ENCODE results near the gene FUBP3. TPM values are rescaled to one million over a fixed set of nuclear protein-coding genes. Genes with fewer than 3 reads are reported as not detected.

FUBP3 gene
- total RNA-seq, 1 donor from 2014 or later = 87.2 TPM

- no peak overlapping the region for H3K4me3 Mint-ChIP-seq
- peaks cover 20% of the 10 kb centered on the region for H3K4me1 ChIP-seq
- no peak overlapping the region for H3K9ac ChIP-seq
- no peaks in the 10 kb centered on the region for H3K9me3 ChIP-seq (ENCODE audit: low read depth)
- no peak for DNase-seq (ENCODE audit: low spot score)
- H3K36me3 Mint-ChIP-seq = no peaks in the 10 kb centered on the region
- no peaks in the 10 kb centered on the region for H3K36me3 ChIP-seq
- no peaks in the 10 kb centered on the region for H3K9me3 Mint-ChIP-seq
- H3K27me3 Mint-ChIP-seq (ENCODE audit: insufficient read depth, low read depth) = peaks cover 22% of the 10 kb centered on the region
- H3K79me2 ChIP-seq (ENCODE audit: low read depth) = no peaks in the 10 kb centered on the region
- peaks cover 31% of the 10 kb centered on the region for H3K4me1 Mint-ChIP-seq
- H3K4me3 ChIP-seq = no peak overlapping the region
- H3K27me3 ChIP-seq = peaks cover 5% of the 10 kb centered on the region
- no peak overlapping the region for H3K4me2 ChIP-seq
- TF ChIP-seq EZH2 (IDR thresholded peaks at IDR 0.05) (no peak), EZH2phosphoT487 (IDR thresholded peaks at IDR 0.05) (no peak), CTCF (IDR thresholded peaks at IDR 0.05) (no peak)
- H4K20me1 ChIP-seq (ENCODE audit: low read depth) = no peaks in the 10 kb centered on the region
- H2AFZ ChIP-seq (replicated peaks) = no peak overlapping the region
- no peaks in the 10 kb centered on the region for H3F3A ChIP-seq (ENCODE audit: low read depth)
- H3K27ac Mint-ChIP-seq = peak overlapping the region; percentile 46
- no peak overlapping the region for H3K27ac ChIP-seq
Observed at GRCh38 chr9:130532426-130533080, 46.8 kb upstream of the FUBP3 start.

- Mint-ChIP-seq H3K4me1 (peaks cover 30% of the 10 kb centered on the region), H3K9me3 (no peaks in the 10 kb centered on the region), H3K27me3 (ENCODE audit: insufficient read depth, low read depth) (peaks cover 33% of the 10 kb centered on the region), H3K27ac (peak overlapping the region; percentile 95), H3K36me3 (no peaks in the 10 kb centered on the region), H3K4me3 (peak overlapping the region; percentile 71)
- Histone ChIP-seq H3K4me1 (peaks cover 20% of the 10 kb centered on the region), H3K4me3 (no peak overlapping the region), H4K20me1 (ENCODE audit: low read depth) (no peaks in the 10 kb centered on the region), H3F3A (ENCODE audit: low read depth) (no peaks in the 10 kb centered on the region), H3K36me3 (no peaks in the 10 kb centered on the region), H3K27me3 (peaks cover 5% of the 10 kb centered on the region), H3K4me2 (peak overlapping the region; percentile 50), H3K9me3 (ENCODE audit: low read depth) (no peaks in the 10 kb centered on the region), H3K79me2 (ENCODE audit: low read depth) (no peaks in the 10 kb centered on the region), H2AFZ (replicated peaks) (peak overlapping the region; percentile 99), H3K27ac (no peak overlapping the region), H3K9ac (no peak overlapping the region)
- TF ChIP-seq EZH2phosphoT487 (IDR thresholded peaks at IDR 0.05) (no peak), CTCF (IDR thresholded peaks at IDR 0.05) (no peak), EZH2 (IDR thresholded peaks at IDR 0.05) (no peak)
- DNase-seq (ENCODE audit: low spot score) = peak; percentile 51
Observed at GRCh38 chr9:130535818-130536521, 43.4 kb upstream of the FUBP3 start.

GRCh38 chr9:130536701-130537107 lies 42.7 kb upstream of the FUBP3 start:
- Mint-ChIP-seq H3K9me3 (no peaks in the 10 kb centered on the region), H3K4me1 (peaks cover 30% of the 10 kb centered on the region), H3K27me3 (ENCODE audit: insufficient read depth, low read depth) (peaks cover 31% of the 10 kb centered on the region), H3K4me3 (no peak overlapping the region), H3K36me3 (no peaks in the 10 kb centered on the region), H3K27ac (no peak overlapping the region)
- H3K4me1 ChIP-seq = peaks cover 20% of the 10 kb centered on the region
- H3K27ac ChIP-seq = no peak overlapping the region
- no peaks in the 10 kb centered on the region for H3K9me3 ChIP-seq (ENCODE audit: low read depth)
- no peaks in the 10 kb centered on the region for H3K36me3 ChIP-seq
- no peak overlapping the region for H3K4me2 ChIP-seq
- H4K20me1 ChIP-seq (ENCODE audit: low read depth) = no peaks in the 10 kb centered on the region
- H3K79me2 ChIP-seq (ENCODE audit: low read depth) = no peaks in the 10 kb centered on the region
- DNase-seq (ENCODE audit: low spot score) = no peak
- H3F3A ChIP-seq (ENCODE audit: low read depth) = no peaks in the 10 kb centered on the region
- peak overlapping the region; percentile 99 for H2AFZ ChIP-seq (replicated peaks)
- no peak overlapping the region for H3K9ac ChIP-seq
- H3K27me3 ChIP-seq = peaks cover 5% of the 10 kb centered on the region
- TF ChIP-seq EZH2phosphoT487 (IDR thresholded peaks at IDR 0.05) (no peak), CTCF (IDR thresholded peaks at IDR 0.05) (no peak), EZH2 (IDR thresholded peaks at IDR 0.05) (no peak)
- no peak overlapping the region for H3K4me3 ChIP-seq

Data from neural progenitor cell (in vitro differentiated cells).